SK-N-SH (cell line): ENCODE results near the gene RER1. TPM values are rescaled to one million over a fixed set of nuclear protein-coding genes. Genes with fewer than 3 reads are reported as not detected.

Experiments used
- CTCF ChIA-PET: fragments of 300-600, 350-600 bp; formaldehyde crosslinking; extraction: SDS; loops from one replicate; lab custom pipeline; 2021; lab: Yijun Ruan, JAX
- POLR2A ChIA-PET: fragments of 350-600 bp; sonication (Branson Sonifier 250); formaldehyde crosslinking; extraction: SDS; loops from one replicate; lab custom pipeline; 2020; ENCODE audit warnings: antibody characterized with exemption, inconsistent platforms; lab: Yijun Ruan, JAX
- DNase-seq: peaks from one replicate; pipeline ENCODE4 v3.0.0; 2012
- H2AFZ ChIP-seq: fragments of 200-600 bp; sonication (generic); 2 replicates; pipeline ENCODE4 v1.8.1; 2016; ENCODE audit warnings: antibody characterized with exemption, mild to moderate bottlenecking, low read depth
- H3F3A ChIP-seq: fragments of 200-600 bp; sonication (generic); replicated peaks from 2 replicates; pipeline ENCODE3; 2016; ENCODE audit warnings: antibody characterized with exemption, mild to moderate bottlenecking; ENCODE audit not compliant: insufficient read depth
- H3K27ac ChIP-seq, 2 experiments: fragments of 200-500 bp in 1 of 2; fragments of 200-600 bp in 1 of 2; sonication (Bioruptor generic) in 1 of 2; sonication (generic), shearing (Covaris generic) in 1 of 2; 2 replicates each; pipeline versions ENCODE4 v1.5.1 to v1.6.1; 2014 to 2016; ENCODE audit warnings: low read depth in 2 of 2, inconsistent platforms in 1 of 2, low read length in 1 of 2, mild to moderate bottlenecking in 1 of 2, mixed read lengths in 1 of 2
- H3K27me3 ChIP-seq: fragments of 200-600 bp; sonication (generic), shearing (Covaris generic); 2 replicates; pipeline ENCODE4 v1.6.1; 2016; ENCODE audit warnings: mixed run types; ENCODE audit not compliant: insufficient read depth
- H3K36me3 ChIP-seq, 2 experiments: fragments of 200-500 bp in 1 of 2; fragments of 200-600 bp in 1 of 2; sonication (Bioruptor generic) in 1 of 2; sonication (generic) in 1 of 2; replicated peaks in 1 of 2; 2 replicates each; pipeline versions ENCODE3 to v1.5.1; 2014 to 2016; ENCODE audit warnings: low read length in 1 of 2, mild to moderate bottlenecking in 1 of 2; ENCODE audit not compliant: insufficient read depth in 2 of 2, control insufficient read depth in 1 of 2
- H3K4me1 ChIP-seq, 2 experiments: fragments of 200-500 bp in 1 of 2; fragments of 200-600 bp in 1 of 2; sonication (Bioruptor generic) in 1 of 2; sonication (generic), shearing (Covaris generic) in 1 of 2; 2 replicates each; pipeline versions ENCODE4 v1.5.1 to v1.6.1; 2014 to 2016; ENCODE audit warnings: low read depth in 1 of 2, low read length in 1 of 2, mixed run types in 1 of 2; ENCODE audit not compliant: insufficient read depth in 2 of 2, control insufficient read depth in 1 of 2
- H3K4me2 ChIP-seq: fragments of 200-600 bp; sonication (generic), shearing (Covaris generic); 2 replicates; pipeline ENCODE4 v1.6.1; 2017; ENCODE audit warnings: mixed run types
- H3K4me3 ChIP-seq, 2 experiments: fragments of 200-500 bp in 1 of 2; fragments of 200-600 bp in 1 of 2; sonication (Bioruptor generic) in 1 of 2; sonication (generic), shearing (Covaris generic) in 1 of 2; 2 replicates each; pipeline versions ENCODE4 v1.5.1 to v1.8.1; 2014 to 2016; ENCODE audit warnings: low read depth in 2 of 2, inconsistent platforms in 1 of 2, low read length in 1 of 2, mild to moderate bottlenecking in 1 of 2, mixed read lengths in 1 of 2, moderate library complexity in 1 of 2
- H3K79me2 ChIP-seq: fragments of 200-600 bp; sonication (generic); 2 replicates; pipeline ENCODE4 v1.8.1; 2017; ENCODE audit warnings: mild to moderate bottlenecking; ENCODE audit not compliant: insufficient read depth
- H3K9ac ChIP-seq: fragments of 200-600 bp; sonication (generic); 2 replicates; pipeline ENCODE4 v1.6.1; 2017; ENCODE audit warnings: mixed run types
- H3K9me2 ChIP-seq: fragments of 200-600 bp; sonication (generic); 2 replicates; pipeline ENCODE4 v1.6.1; 2017; ENCODE audit warnings: mixed run types
- H3K9me3 ChIP-seq: fragments of 200-600 bp; sonication (generic); 2 replicates; pipeline ENCODE4 v1.6.1; 2017; ENCODE audit warnings: mixed run types, mild to moderate bottlenecking, moderate library complexity
- H4K20me1 ChIP-seq: fragments of 200-600 bp; sonication (generic); 2 replicates; pipeline ENCODE4 v1.6.1; 2017; ENCODE audit warnings: mild to moderate bottlenecking, mixed run types; ENCODE audit not compliant: insufficient read depth
- FOXM1 ChIP-seq: IDR thresholded peaks from 2 replicates; pipeline ENCODE4 v1.4.0; 2012; ENCODE audit warnings: low read depth, mild to moderate bottlenecking
- GATA2 ChIP-seq: sonication (generic); formaldehyde crosslinking; IDR thresholded peaks from 2 replicates; pipeline ENCODE4 v1.5.0; 2020; ENCODE audit warnings: mild to moderate bottlenecking, missing genetic modification reagents
- MEF2A ChIP-seq: IDR thresholded peaks from 2 replicates; pipeline ENCODE4 v1.4.0; 2012; ENCODE audit warnings: low read depth, borderline replicate concordance
- POLR2AphosphoS5 ChIP-seq: IDR thresholded peaks from 2 replicates; pipeline ENCODE4 v1.6.1; 2012; ENCODE audit warnings: low read depth, low read length
- REST ChIP-seq: IDR thresholded peaks from 2 replicates; pipeline ENCODE4 v1.6.1; 2012; ENCODE audit warnings: mild to moderate bottlenecking, low read depth, low read length, moderate library complexity
- TAF1 ChIP-seq: IDR thresholded peaks from 2 replicates; pipeline ENCODE4 v1.6.1; 2012; ENCODE audit warnings: low read depth, mild to moderate bottlenecking, low read length, moderate library complexity, borderline replicate concordance
- WGBS: methylation state at CpG from one replicate; pipeline ENCODE4 v1.1.6; 2017; ENCODE audit warnings: low lambda C conversion rate; 5-methylcytosine and 5-hydroxymethylcytosine counted together
- polyA plus RNA-seq, 3 experiments: library from polyadenylated mRNA; depleted of rRNA; stranded (reverse); fragments of >200 nt; gene quantifications; 2 replicates each; pipeline ENCODE4 v1.2.3, GENCODE V29; 2012
- TF ChIP-seq, protein P1 (sequence below): fragments of 150-350 bp; IDR thresholded peaks from 2 replicates; pipeline ENCODE4 v1.6.1; 2017; ENCODE audit warnings: antibody characterized with exemption, low read length, low read depth, borderline replicate concordance
- TF ChIP-seq, protein P2 (sequence below): IDR thresholded peaks from 2 replicates; pipeline ENCODE4 v1.4.0; 2012; ENCODE audit warnings: low read depth, borderline replicate concordance

RER1 gene
- polyA plus RNA-seq, 1 of the 3 experiments (the other 2 are of a cell fraction), result 181 TPM

- 86% methylated on average over 18 of the region's 18 CpGs for WGBS
- Histone ChIP-seq H3K36me3 (no peaks in the 10 kb centered on the region), H3K4me3 (no peak overlapping the region), H3F3A (no peaks in the 10 kb centered on the region), H3K9me3 (no peaks in the 10 kb centered on the region), H4K20me1 (no peaks in the 10 kb centered on the region), H3K9me2 (no peaks in the 10 kb centered on the region), H3K79me2 (no peaks in the 10 kb centered on the region), H3K4me2 (no peak overlapping the region), H3K27me3 (no peaks in the 10 kb centered on the region), H3K4me1 (peaks cover 0 to 6% of the 10 kb centered on the region in 2 experiments; a peak in 1 of 4 replicates), H3K27ac (no peak overlapping the region), H2AFZ (no peak overlapping the region), H3K9ac (no peak overlapping the region)
- no peak for DNase-seq
- CTCF ChIA-PET, result interaction anchor here (0.8 to 10.7 kb wide), 5 partner anchors 53 to 205 kb away, joined by 3 to 292 read pairs (median 3); partner anchors contain the start of gene FAAP20
- TF ChIP-seq POLR2AphosphoS5 (no peak), GATA2 (no peak), REST (no peak), FOXM1 (no peak), TAF1 (no peak), MEF2A (no peak)
- TF ChIP-seq, protein P1, sequence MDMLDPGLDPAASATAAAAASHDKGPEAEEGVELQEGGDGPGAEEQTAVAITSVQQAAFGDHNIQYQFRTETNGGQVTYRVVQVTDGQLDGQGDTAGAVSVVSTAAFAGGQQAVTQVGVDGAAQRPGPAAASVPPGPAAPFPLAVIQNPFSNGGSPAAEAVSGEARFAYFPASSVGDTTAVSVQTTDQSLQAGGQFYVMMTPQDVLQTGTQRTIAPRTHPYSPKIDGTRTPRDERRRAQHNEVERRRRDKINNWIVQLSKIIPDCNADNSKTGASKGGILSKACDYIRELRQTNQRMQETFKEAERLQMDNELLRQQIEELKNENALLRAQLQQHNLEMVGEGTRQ, result no peak
- TF ChIP-seq, protein P2, sequence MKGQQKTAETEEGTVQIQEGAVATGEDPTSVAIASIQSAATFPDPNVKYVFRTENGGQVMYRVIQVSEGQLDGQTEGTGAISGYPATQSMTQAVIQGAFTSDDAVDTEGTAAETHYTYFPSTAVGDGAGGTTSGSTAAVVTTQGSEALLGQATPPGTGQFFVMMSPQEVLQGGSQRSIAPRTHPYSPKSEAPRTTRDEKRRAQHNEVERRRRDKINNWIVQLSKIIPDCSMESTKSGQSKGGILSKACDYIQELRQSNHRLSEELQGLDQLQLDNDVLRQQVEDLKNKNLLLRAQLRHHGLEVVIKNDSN, result no peak
- TF ChIP-seq, all 33 proteins: peak for 0
- POLR2A ChIA-PET, result interaction anchor here (0.9 kb wide), 1 partner anchor 184 kb away, joined by 3 read pairs; the partner anchor contains the start of gene FAAP20
These were observed 12.5 kb upstream of the RER1 start for GRCh38 chr1:2378956-2379732.
